OCI-LY3 (cell line): ENCODE data around the gene TRMT10A.

Source experiments
- H2AFZ ChIP-seq: fragments of 200-600, 300-600 bp; shearing (Covaris generic); 2 replicates; pipeline ENCODE4 v1.6.0; 2014; ENCODE audit warnings: antibody characterized with exemption, low read depth, low read length
- H3K27ac ChIP-seq: fragments of 200-600, 300-600 bp; sonication (generic); 2 replicates; pipeline ENCODE4 v1.5.1; 2014; ENCODE audit warnings: mild to moderate bottlenecking, low read length, moderate library complexity, mixed read lengths
- H3K27me3 ChIP-seq: fragments of 200-600, 300-600 bp; sonication (generic); 2 replicates; pipeline ENCODE4 v1.6.1; 2014; ENCODE audit warnings: low read depth, low read length, mixed read lengths
- H3K36me3 ChIP-seq: fragments of 200-600, 300-600 bp; sonication (generic); replicated peaks from 2 replicates; pipeline ENCODE3; 2014; ENCODE audit warnings: low read depth, low read length, mixed read lengths
- H3K4me1 ChIP-seq: fragments of 300-600, 200-600 bp; sonication (generic); 2 replicates; pipeline ENCODE4 v1.6.1; 2014; ENCODE audit warnings: low read length, mixed read lengths
- H3K4me2 ChIP-seq: fragments of 200-600, 300-600 bp; sonication (generic); 2 replicates; pipeline ENCODE4 v1.6.1; 2014; ENCODE audit warnings: low read length, mixed read lengths
- H3K4me3 ChIP-seq: fragments of 300-600, 200-600 bp; sonication (generic); 2 replicates; pipeline ENCODE4 v1.5.1; 2014; ENCODE audit warnings: antibody characterized with exemption, mild to moderate bottlenecking, low read length, moderate library complexity
- H3K79me2 ChIP-seq: fragments of 300-600, 200-600 bp; shearing (Covaris generic); 2 replicates; pipeline ENCODE4 v1.6.1; 2014; ENCODE audit warnings: mild to moderate bottlenecking, low read length, mixed read lengths
- H3K9ac ChIP-seq: fragments of 300-600, 200-600 bp; shearing (Covaris generic); 2 replicates; pipeline ENCODE4 v1.6.0; 2014; ENCODE audit warnings: mild to moderate bottlenecking, low read length, moderate library complexity
- H3K9me3 ChIP-seq: fragments of 200-600, 300-600 bp; shearing (Covaris generic); 2 replicates; pipeline ENCODE4 v1.6.1; 2014; ENCODE audit warnings: low read length, mixed read lengths; ENCODE audit not compliant: insufficient read depth
- H4K20me1 ChIP-seq: fragments of 200-600, 300-600 bp; sonication (generic); 2 replicates; pipeline ENCODE4 v1.6.1; 2016; ENCODE audit warnings: low read length, mixed read lengths; ENCODE audit not compliant: insufficient read depth
- EZH2phosphoT487 ChIP-seq: fragments of 200-600 bp; shearing (Covaris generic); IDR thresholded peaks from 2 replicates; pipeline ENCODE4 v1.6.1; 2018; ENCODE audit warnings: antibody characterized with exemption, mixed run types, low read depth
- TF ChIP-seq, protein P1 (sequence below): fragments of 200-600, 300-600 bp; sonication (generic); IDR thresholded peaks from 2 replicates; pipeline ENCODE4 v1.5.1; 2014; ENCODE audit warnings: antibody characterized with exemption, low read length, low read depth

The TRMT10A gene

DNA sequence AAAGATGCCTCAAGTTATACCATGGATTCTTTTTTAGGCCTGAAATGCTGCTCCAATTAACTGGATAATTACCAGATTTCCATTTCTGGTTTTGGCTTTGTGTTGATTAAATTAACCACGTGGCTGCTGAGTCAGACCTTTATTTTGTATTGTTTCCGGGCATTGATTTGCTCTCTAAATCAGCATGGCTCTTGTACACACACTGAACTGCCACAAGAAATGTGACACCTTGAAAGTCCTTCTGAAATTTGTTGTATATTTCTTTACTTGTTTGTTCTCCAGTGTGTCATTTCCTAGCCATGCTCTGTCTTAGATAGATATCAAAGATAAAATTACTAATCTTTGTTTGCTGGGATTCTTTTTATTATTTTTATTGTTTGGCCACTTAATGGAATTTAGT lies 22.5 kb upstream of the TRMT10A start:
- H2AFZ ChIP-seq = no peak overlapping the region

GRCh38 chr4:99585516-99585915 lies 21.7 kb upstream of the TRMT10A start:
- Histone ChIP-seq H3K79me2 (no peaks in the 10 kb centered on the region), H3K4me1 (no peaks in the 10 kb centered on the region), H3K27me3 (no peaks in the 10 kb centered on the region; the same call in 1 of the 2 replicates), H2AFZ (no peak overlapping the region), H3K4me2 (no peak overlapping the region), H3K27ac (no peak overlapping the region), H3K9me3 (no peaks in the 10 kb centered on the region), H3K4me3 (no peak overlapping the region), H4K20me1 (no peaks in the 10 kb centered on the region), H3K36me3 (no peaks in the 10 kb centered on the region), H3K9ac (no peak overlapping the region)
- TF ChIP-seq, protein P1, sequence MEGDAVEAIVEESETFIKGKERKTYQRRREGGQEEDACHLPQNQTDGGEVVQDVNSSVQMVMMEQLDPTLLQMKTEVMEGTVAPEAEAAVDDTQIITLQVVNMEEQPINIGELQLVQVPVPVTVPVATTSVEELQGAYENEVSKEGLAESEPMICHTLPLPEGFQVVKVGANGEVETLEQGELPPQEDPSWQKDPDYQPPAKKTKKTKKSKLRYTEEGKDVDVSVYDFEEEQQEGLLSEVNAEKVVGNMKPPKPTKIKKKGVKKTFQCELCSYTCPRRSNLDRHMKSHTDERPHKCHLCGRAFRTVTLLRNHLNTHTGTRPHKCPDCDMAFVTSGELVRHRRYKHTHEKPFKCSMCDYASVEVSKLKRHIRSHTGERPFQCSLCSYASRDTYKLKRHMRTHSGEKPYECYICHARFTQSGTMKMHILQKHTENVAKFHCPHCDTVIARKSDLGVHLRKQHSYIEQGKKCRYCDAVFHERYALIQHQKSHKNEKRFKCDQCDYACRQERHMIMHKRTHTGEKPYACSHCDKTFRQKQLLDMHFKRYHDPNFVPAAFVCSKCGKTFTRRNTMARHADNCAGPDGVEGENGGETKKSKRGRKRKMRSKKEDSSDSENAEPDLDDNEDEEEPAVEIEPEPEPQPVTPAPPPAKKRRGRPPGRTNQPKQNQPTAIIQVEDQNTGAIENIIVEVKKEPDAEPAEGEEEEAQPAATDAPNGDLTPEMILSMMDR = no peak
- TF ChIP-seq EZH2phosphoT487 = no peak

More for the DNA sequence above, 22.5 kb upstream of the TRMT10A start:
- Histone ChIP-seq H3K79me2 (no peaks in the 10 kb centered on the region), H3K9me3 (no peaks in the 10 kb centered on the region), H3K27ac (no peak overlapping the region), H3K4me1 (no peaks in the 10 kb centered on the region), H3K36me3 (no peaks in the 10 kb centered on the region), H3K4me3 (no peak overlapping the region), H3K9ac (no peak overlapping the region), H3K27me3 (no peaks in the 10 kb centered on the region; the same call in 1 of the 2 replicates), H3K4me2 (no peak overlapping the region), H4K20me1 (no peaks in the 10 kb centered on the region)
- TF ChIP-seq, protein P1 = no peak
- TF ChIP-seq EZH2phosphoT487 = no peak

DNA sequence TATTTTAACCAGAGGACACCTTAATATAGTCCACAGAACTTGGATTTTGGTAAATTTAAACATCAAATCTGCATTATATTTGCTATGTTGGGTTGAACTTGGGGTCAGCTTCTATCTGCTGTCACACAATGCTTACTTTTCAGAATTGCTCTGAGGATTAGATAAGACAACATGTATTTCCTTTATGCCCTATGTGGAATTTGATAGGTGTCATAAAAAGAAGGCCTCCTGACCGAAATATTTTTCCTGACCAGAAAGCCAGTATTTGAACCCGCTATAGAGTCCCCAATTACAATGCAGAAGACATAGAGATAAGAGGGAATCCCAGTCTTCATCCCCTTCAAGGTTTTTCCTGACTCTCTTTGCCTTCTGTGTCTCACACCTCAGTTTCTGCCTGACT lies 14.9 kb upstream of the TRMT10A start:
- no peaks in the 10 kb centered on the region; the same call in 1 of the 2 replicates for H3K27me3 ChIP-seq
- H3K36me3 ChIP-seq = no peaks in the 10 kb centered on the region
- H3K4me2 ChIP-seq = no peak overlapping the region
- no peaks in the 10 kb centered on the region for H3K79me2 ChIP-seq
- H3K9me3 ChIP-seq = no peaks in the 10 kb centered on the region
- H3K9ac ChIP-seq = no peak overlapping the region
- H3K4me1 ChIP-seq = peaks cover 20% of the 10 kb centered on the region
- TF ChIP-seq, protein P1 = no peak
- no peak for TF ChIP-seq EZH2phosphoT487
- no peak overlapping the region for H3K27ac ChIP-seq
- no peak overlapping the region for H3K4me3 ChIP-seq
- no peak overlapping the region for H2AFZ ChIP-seq
- no peaks in the 10 kb centered on the region for H4K20me1 ChIP-seq

DNA sequence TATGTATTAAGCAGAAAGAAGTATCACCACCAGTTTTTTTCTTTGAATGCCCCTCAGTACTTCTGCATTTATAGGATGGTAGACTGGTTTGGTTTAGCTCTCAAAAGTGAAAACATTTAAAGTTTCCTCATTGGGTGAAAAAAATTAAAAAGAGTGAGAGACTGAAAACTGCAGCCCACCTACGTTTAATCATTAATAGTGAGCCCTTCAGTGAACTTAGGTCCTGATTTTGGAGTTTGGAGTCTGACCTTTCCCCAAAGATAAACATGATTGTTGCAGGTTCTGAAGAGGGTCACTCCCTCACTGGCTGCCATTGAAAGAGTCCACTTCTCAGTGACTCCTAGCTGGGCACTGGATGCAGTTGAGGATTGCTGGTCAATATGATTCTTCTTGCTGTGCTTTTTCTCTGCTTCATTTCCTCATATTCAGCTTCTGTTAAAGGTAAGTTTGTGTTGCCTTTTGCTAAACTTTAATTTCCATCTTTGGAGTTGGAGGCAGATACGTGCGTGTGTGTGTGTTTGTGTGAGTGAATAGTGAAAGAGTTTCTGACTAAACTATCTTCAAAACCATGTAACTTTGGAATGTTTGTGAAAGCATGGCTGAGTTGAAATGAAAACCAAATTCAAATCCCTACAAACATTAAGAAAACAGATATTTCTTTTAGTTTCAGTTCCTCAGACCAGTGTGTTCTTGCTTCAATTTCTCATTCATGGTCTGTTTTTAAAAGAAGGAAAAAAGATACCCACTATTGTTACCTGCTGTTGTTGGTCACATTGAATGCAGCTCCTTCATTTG lies 10.9 kb upstream of the TRMT10A start, which contains the start of gene MTTP:
Gene MTTP, plus strand, starts transcription at position 295 of the 795 bp plus-strand sequence. Its CDS starts 86 bp downstream, at position 381.
- Histone ChIP-seq H3K4me3 (peak within 1 kb of the TSS; percentile 33), H3K27ac (peak within 1 kb of the TSS; percentile 56), H3K4me1 (peaks cover 20% of the 10 kb centered on the region), H3K9me3 (no peaks in the 10 kb centered on the region), H3K79me2 (no peaks in the 10 kb centered on the region), H3K9ac (no peak within 1 kb of the TSS), H4K20me1 (no peaks in the 10 kb centered on the region), H3K4me2 (peak within 1 kb of the TSS; percentile 57), H3K36me3 (no peaks in the 10 kb centered on the region), H2AFZ (peak within 1 kb of the TSS; percentile 48), H3K27me3 (no peaks in the 10 kb centered on the region)
- TF ChIP-seq, protein P1 = no peak
